GM12878 (cell line): ENCODE results near the gene NLRC5. TPM values are rescaled to one million over a fixed set of nuclear protein-coding genes. Genes with fewer than 3 reads are reported as not detected.

Experiments used
- ATAC-seq: fragments of 200-7000 bp; cut with Tn5 transposase; 3 replicates; pipeline ENCODE4 v1.9.1; 2020; ENCODE audit warnings: mild to moderate bottlenecking, moderate library complexity
- BruUV-seq: library from RNA; stranded (reverse); fragments of 400-500 nt; replicated peaks from 2 replicates; lab custom pipeline; 2021; lab: Mats Ljungman, UMichigan
- CTCF ChIA-PET: fragments of 300-600 bp; sonication (Branson Sonifier 250); formaldehyde crosslinking; extraction: SDS; loops from one replicate; lab custom pipeline; 2021; ENCODE audit warnings: inconsistent platforms; lab: Yijun Ruan, JAX
- POLR2A ChIA-PET: fragments of 350-600 bp; formaldehyde crosslinking; extraction: SDS; loops from one replicate; lab custom pipeline; 2021; ENCODE audit warnings: inconsistent platforms; lab: Charles Lee
- RAD21 ChIA-PET: fragments of 300-600 bp; sonication (Branson Sonifier 250); formaldehyde crosslinking; loops from one replicate; lab custom pipeline; 2023; ENCODE audit warnings: antibody characterized with exemption; ENCODE audit not compliant: unreplicated experiment; lab: Charles Lee
- SMC1A ChIA-PET: fragments of 300-600 bp; sonication (Branson Sonifier 250); formaldehyde crosslinking; loops from one replicate; lab custom pipeline; 2023; ENCODE audit not compliant: unreplicated experiment, uncharacterized antibody; lab: Charles Lee
- DNase-seq: peaks from one replicate; pipeline ENCODE4 v3.0.0-alpha.2; 2011; ENCODE audit warnings: low read depth, low spot score
- FAIRE-seq: peaks from 3 replicates; lab custom pipeline; 2011; peaks lifted over from hg19 to GRCh38; lab: Jason Lieb, UNC
- H2AFZ ChIP-seq: 2 replicates; pipeline ENCODE4 v1.6.0; 2011; ENCODE audit warnings: low read depth, low read length, control low read depth; ENCODE audit not compliant: control insufficient read depth
- H3K27ac ChIP-seq: 2 replicates; pipeline ENCODE4 v1.5.1; 2011; ENCODE audit warnings: control low read depth; ENCODE audit not compliant: control insufficient read depth, insufficient read depth
- H3K27me3 ChIP-seq, 2 experiments: replicated peaks in 1 of 2; 2 replicates each; pipeline versions ENCODE4 v1.6.0 to v1.6.1; 2011; ENCODE audit warnings: low read length in 1 of 2; ENCODE audit not compliant: control insufficient read depth in 2 of 2, insufficient read depth in 2 of 2
- H3K36me3 ChIP-seq, 2 experiments: 2 replicates each; pipeline ENCODE4 v1.5.1; 2011; ENCODE audit warnings: low read length in 1 of 2; ENCODE audit not compliant: control insufficient read depth in 2 of 2, insufficient read depth in 2 of 2
- H3K4me1 ChIP-seq: 2 replicates; pipeline ENCODE4 v1.6.1; 2011; ENCODE audit warnings: mild to moderate bottlenecking, low read length, moderate library complexity, mixed read lengths; ENCODE audit not compliant: control insufficient read depth, insufficient read depth
- H3K4me2 ChIP-seq: 2 replicates; pipeline ENCODE4 v1.6.0; 2011; ENCODE audit warnings: control low read depth; ENCODE audit not compliant: control insufficient read depth, insufficient read depth
- H3K4me3 ChIP-seq: fragments of 200-600 bp; sonication (generic); 2 replicates; pipeline ENCODE4 v1.5.1; 2016
- H3K79me2 ChIP-seq: 2 replicates; pipeline ENCODE4 v1.6.0; 2011; ENCODE audit warnings: low read length; ENCODE audit not compliant: control insufficient read depth, insufficient read depth
- H3K9ac ChIP-seq: 2 replicates; pipeline ENCODE4 v1.8.0; 2011; ENCODE audit warnings: low read length, control low read depth, mixed read lengths; ENCODE audit not compliant: control insufficient read depth, insufficient read depth
- H3K9me3 ChIP-seq: replicated peaks from 3 replicates; pipeline ENCODE4 v1.5.1; 2011; ENCODE audit warnings: mild to moderate bottlenecking, low read length; ENCODE audit not compliant: control insufficient read depth, insufficient read depth
- H4K20me1 ChIP-seq: 2 replicates; pipeline ENCODE4 v1.6.0; 2011; ENCODE audit not compliant: control insufficient read depth, insufficient read depth
- BHLHE40 ChIP-seq, 2 experiments: fragments of 450-650 bp in 1 of 2; IDR thresholded peaks; 2 replicates each; pipeline ENCODE4 v1.6.1; 2011 to 2017; ENCODE audit warnings: low read depth in 2 of 2, borderline replicate concordance in 1 of 2, improper control_type of control experiment in 1 of 2, low read length in 1 of 2, mild to moderate bottlenecking in 1 of 2
- CREM ChIP-seq: IDR thresholded peaks from 2 replicates; pipeline ENCODE4 v1.6.1; 2014; ENCODE audit warnings: antibody characterized with exemption, low read depth
- EGR1 ChIP-seq, 2 experiments: IDR thresholded peaks; 1 replicate in 1 of 2; 2 replicates in 1 of 2; pipeline ENCODE4 v1.6.1; 2011 to 2012; ENCODE audit warnings: low read depth in 2 of 2, low read length in 2 of 2, borderline replicate concordance in 1 of 2, mild to moderate bottlenecking in 1 of 2, moderate library complexity in 1 of 2
- EP300 ChIP-seq, 2 experiments: fragments of 150-350 bp in 1 of 2; IDR thresholded peaks; 2 replicates each; pipeline ENCODE4 v1.6.1; 2011 to 2012; ENCODE audit warnings: low read depth in 2 of 2, low read length in 2 of 2, borderline replicate concordance in 1 of 2, improper control_type of control experiment in 1 of 2, inconsistent platforms in 1 of 2; ENCODE audit not compliant: control insufficient read depth in 1 of 2
- GATAD2B ChIP-seq: fragments of 450-650 bp; conservative IDR thresholded peaks from 2 replicates; pipeline ENCODE4 v1.6.1; 2017; ENCODE audit warnings: low read depth, mild to moderate bottlenecking, moderate library complexity
- HDAC6 ChIP-seq: fragments of 200-600 bp; sonication (generic); IDR thresholded peaks from one replicate; pipeline ENCODE4 v1.8.0; 2017; ENCODE audit warnings: antibody characterized with exemption; ENCODE audit not compliant: unreplicated experiment
- IKZF1 ChIP-seq: fragments of 450-650 bp; conservative IDR thresholded peaks from 2 replicates; pipeline ENCODE4 v1.6.1; 2017; ENCODE audit warnings: antibody characterized with exemption, mild to moderate bottlenecking
- LARP7 ChIP-seq: fragments of 450-650 bp; IDR thresholded peaks from 2 replicates; pipeline ENCODE4 v1.6.1; 2017; ENCODE audit warnings: mild to moderate bottlenecking
- WGBS: methylation state at CpG from one replicate; pipeline ENCODE4 v1.1.6; 2016; ENCODE audit warnings: low lambda C conversion rate; ENCODE audit not compliant: insufficient replicate concordance, insufficient coverage; ENCODE audit errors: missing lambda C conversion rate; 5-methylcytosine and 5-hydroxymethylcytosine counted together
- in situ Hi-C: fragments of 300-500 bp; cut with MboI; formaldehyde crosslinking; loops from 9 replicates; pipeline ENCODE4 v1.14.3; 2018; ENCODE audit warnings: mixed read lengths
- intact Hi-C: fragments of 100-400 bp; cut with micrococcal nuclease; formaldehyde crosslinking; loops from one replicate; pipeline ENCODE4 v1.14.2; 2022; ENCODE audit not compliant: unreplicated experiment
- polyA plus RNA-seq, 11 experiments: library from polyadenylated mRNA; depleted of rRNA in 4 of 11; unstranded in 6 of 11; stranded (reverse) in 5 of 11; fragments of >200 nt; fragmentation: Nextera tagmentation in 4 of 11; fragmentation: Illumina TruSeq in 1 of 11; extraction: Ambion mirVana in 4 of 11; extraction: Trizol in 1 of 11; gene quantifications; 1 replicate in 1 of 11; 2 replicates in 10 of 11; pipeline versions ENCODE4 v1.2.1 to v1.2.3, GENCODE V29; 2011 to 2016; ENCODE audit warnings: inconsistent platforms in 2 of 11, missing spikeins in 2 of 11, low read depth in 1 of 11
- total RNA-seq, 4 experiments: library from RNA; depleted of rRNA in 3 of 4; stranded (reverse); fragments of >200 nt in 3 of 4; fragmentation: Illumina TruSeq in 1 of 4; extraction: Trizol in 1 of 4; gene quantifications; 2 replicates each; pipeline versions ENCODE4 v1.2.1 to v1.2.3, GENCODE V29; 2013 to 2021
- TF ChIP-seq, protein P1 (sequence below): fragments of 450-650 bp; IDR thresholded peaks from 2 replicates; pipeline ENCODE4 v1.6.1; 2017; ENCODE audit warnings: mild to moderate bottlenecking, moderate library complexity
- TF ChIP-seq, protein P2 (sequence below): IDR thresholded peaks from 2 replicates; pipeline ENCODE4 v1.6.1; 2011; ENCODE audit warnings: low read depth, low read length, improper control_type of control experiment, borderline replicate concordance

Gene NLRC5
- total and polyA plus RNA-seq, 10 of the 15 experiments (the other 5 are each of a cell fraction or from before 2014, with no cell fraction given) = 13.1 to 105 (median 57.3) TPM

DNA sequence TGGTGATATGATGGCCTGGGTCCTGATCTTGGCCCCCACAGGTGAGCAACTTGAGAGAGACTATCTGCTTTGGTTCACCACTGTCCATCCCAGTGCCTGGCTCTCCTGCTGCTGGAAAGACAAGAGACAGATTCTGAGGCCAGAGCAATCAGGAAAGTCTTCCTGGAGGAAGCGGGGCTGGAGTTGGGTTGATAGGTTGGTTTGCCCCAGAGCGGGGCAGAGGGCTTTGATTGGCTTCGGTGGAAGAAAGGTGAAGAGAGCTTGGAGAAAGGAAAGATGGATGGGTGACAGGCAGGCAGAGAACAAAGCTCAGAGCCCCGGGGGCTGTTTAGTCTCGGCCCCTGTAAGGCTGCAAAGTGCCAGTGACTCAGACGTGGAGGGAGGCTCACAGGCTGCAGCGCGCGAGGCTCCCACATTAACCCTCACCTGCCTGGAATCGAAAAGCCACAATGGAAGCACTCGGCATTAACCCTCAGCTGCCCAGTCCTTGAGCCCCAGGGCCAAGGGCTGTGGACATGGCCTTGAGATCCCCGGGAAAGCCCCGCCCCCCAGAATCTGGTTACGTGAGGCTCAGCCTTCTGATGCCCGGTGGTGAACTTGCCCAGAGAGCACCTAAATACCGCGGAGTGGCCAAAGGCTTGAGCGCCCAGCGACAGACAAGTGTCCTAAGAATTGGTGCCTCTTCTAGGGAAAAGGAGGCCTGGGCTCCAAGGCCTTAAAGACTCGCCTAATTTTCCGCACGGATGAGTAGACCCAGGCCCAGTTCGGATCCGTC lies 102.0 kb downstream of the NLRC5 start (continued):
- TF ChIP-seq LARP7 (no peak), EP300 (IDR thresholded peaks at IDR 0.05; ENCODE audit: borderline replicate concordance in 1 of 2, control insufficient read depth in 1 of 2, low read depth in 2 of 2, low read length in 2 of 2) (no peak)

- Histone ChIP-seq H3K4me3 (peak within 1 kb of the TSS; percentile 66), H3K79me2 (no peaks in the 10 kb centered on the region), H3K4me1 (no peaks in the 10 kb centered on the region; the same call in none of the 2 replicates), H2AFZ (peak within 1 kb of the TSS; percentile 64), H3K27me3 (peaks cover 0 to 11% of the 10 kb centered on the region in 2 experiments; a peak in 3 of 4 replicates), H3K36me3 (no peaks in the 10 kb centered on the region), H4K20me1 (no peaks in the 10 kb centered on the region), H3K27ac (no peak within 1 kb of the TSS), H3K4me2 (peak within 1 kb of the TSS; percentile 77), H3K9me3 (no peaks in the 10 kb centered on the region), H3K9ac (peak within 1 kb of the TSS; percentile 49)
- DNase-seq = no peak
- 4% methylated on average over 60 of the region's 100 CpGs for WGBS
- ChIA-PET POLR2A (interaction anchor here (1.1 to 1.6 kb wide), 3 partner anchors 7 to 128 kb away, joined by 3 to 7 read pairs (median 3); no protein-coding TSS in a partner anchor), SMC1A (interaction anchor here (0.6 to 1.7 kb wide), 8 partner anchors 19 to 207 kb away, joined by 3 to 6 read pairs (median 4); no protein-coding TSS in a partner anchor), CTCF (interaction anchor here (0.6 to 5.5 kb wide), 34 partner anchors 8 to 328 kb away, joined by 3 to 30 read pairs (median 5); partner anchors contain the start of gene PLLP), RAD21 (interaction anchor here (0.6 to 2.8 kb wide), 18 partner anchors 9 to 1076 kb away, joined by 3 to 15 read pairs (median 4); no protein-coding TSS in a partner anchor)
- intact Hi-C loops (loop anchor here (2.0 kb wide), 1 partner anchor 77 kb away; no protein-coding TSS in a partner anchor), in situ Hi-C loops (no loop called here)
- peak; percentile 68 for ATAC-seq
- FAIRE-seq = no peak
- BruUV-seq = no TSS peak
- TF ChIP-seq HDAC6 (peak; percentile 88), GATAD2B (peak; percentile 71), IKZF1 (peak; percentile 90), EGR1 (IDR thresholded peaks at IDR 0.05; ENCODE audit: borderline replicate concordance in 1 of 2, low read depth in 2 of 2, low read length in 2 of 2) (peak in 1 of 2 experiments; percentile 7; a peak in 1 of 3 replicates), CREM (no peak), BHLHE40 (IDR thresholded peaks at IDR 0.05; ENCODE audit: borderline replicate concordance in 1 of 2, low read depth in 2 of 2, low read length in 1 of 2) (peak in 1 of 2 experiments; percentile 51; a peak in 2 of 4 replicates)
- TF ChIP-seq, protein P1, sequence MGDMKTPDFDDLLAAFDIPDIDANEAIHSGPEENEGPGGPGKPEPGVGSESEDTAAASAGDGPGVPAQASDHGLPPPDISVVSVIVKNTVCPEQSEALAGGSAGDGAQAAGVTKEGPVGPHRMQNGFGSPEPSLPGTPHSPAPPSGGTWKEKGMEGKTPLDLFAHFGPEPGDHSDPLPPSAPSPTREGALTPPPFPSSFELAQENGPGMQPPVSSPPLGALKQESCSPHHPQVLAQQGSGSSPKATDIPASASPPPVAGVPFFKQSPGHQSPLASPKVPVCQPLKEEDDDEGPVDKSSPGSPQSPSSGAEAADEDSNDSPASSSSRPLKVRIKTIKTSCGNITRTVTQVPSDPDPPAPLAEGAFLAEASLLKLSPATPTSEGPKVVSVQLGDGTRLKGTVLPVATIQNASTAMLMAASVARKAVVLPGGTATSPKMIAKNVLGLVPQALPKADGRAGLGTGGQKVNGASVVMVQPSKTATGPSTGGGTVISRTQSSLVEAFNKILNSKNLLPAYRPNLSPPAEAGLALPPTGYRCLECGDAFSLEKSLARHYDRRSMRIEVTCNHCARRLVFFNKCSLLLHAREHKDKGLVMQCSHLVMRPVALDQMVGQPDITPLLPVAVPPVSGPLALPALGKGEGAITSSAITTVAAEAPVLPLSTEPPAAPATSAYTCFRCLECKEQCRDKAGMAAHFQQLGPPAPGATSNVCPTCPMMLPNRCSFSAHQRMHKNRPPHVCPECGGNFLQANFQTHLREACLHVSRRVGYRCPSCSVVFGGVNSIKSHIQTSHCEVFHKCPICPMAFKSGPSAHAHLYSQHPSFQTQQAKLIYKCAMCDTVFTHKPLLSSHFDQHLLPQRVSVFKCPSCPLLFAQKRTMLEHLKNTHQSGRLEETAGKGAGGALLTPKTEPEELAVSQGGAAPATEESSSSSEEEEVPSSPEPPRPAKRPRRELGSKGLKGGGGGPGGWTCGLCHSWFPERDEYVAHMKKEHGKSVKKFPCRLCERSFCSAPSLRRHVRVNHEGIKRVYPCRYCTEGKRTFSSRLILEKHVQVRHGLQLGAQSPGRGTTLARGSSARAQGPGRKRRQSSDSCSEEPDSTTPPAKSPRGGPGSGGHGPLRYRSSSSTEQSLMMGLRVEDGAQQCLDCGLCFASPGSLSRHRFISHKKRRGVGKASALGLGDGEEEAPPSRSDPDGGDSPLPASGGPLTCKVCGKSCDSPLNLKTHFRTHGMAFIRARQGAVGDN = 0 out of 2 replicates have a peak, but pooled peaks have one; percentile 13
- TF ChIP-seq, protein P2, sequence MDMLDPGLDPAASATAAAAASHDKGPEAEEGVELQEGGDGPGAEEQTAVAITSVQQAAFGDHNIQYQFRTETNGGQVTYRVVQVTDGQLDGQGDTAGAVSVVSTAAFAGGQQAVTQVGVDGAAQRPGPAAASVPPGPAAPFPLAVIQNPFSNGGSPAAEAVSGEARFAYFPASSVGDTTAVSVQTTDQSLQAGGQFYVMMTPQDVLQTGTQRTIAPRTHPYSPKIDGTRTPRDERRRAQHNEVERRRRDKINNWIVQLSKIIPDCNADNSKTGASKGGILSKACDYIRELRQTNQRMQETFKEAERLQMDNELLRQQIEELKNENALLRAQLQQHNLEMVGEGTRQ = no peak
Measured at GRCh38 chr16:57091975-57092785, 102.8 kb downstream of the NLRC5 start, which contains the start of gene CPNE2. Gene CPNE2 (plus strand): TSS chr16:57092583. CDS start chr16:57110743, 18,160 bp downstream.
